WTC11 (cell line): Measurements from ENCODE around the gene FBXL13. TPM values are rescaled to one million over a fixed set of nuclear protein-coding genes. Genes with fewer than 3 reads are reported as not detected.

ENCODE experiments used
- ATAC-seq: fragments of 200-7000 bp; cut with Tn5 transposase; 2 replicates; pipeline ENCODE4 v1.10.0; 2021; ENCODE audit warnings: mild to moderate bottlenecking, moderate library complexity
- CTCF ChIA-PET: fragments of 300-600 bp; sonication (Branson Sonifier 250); formaldehyde crosslinking; loops from one replicate; lab custom pipeline; 2021; ENCODE audit warnings: antibody characterized with exemption; lab: Charles Lee
- POLR2A ChIA-PET: fragments of 350-600 bp; sonication (Branson Sonifier 250); formaldehyde crosslinking; loops from one replicate; lab custom pipeline; 2021; ENCODE audit warnings: antibody characterized with exemption; lab: Charles Lee
- DNase-seq: peaks from one replicate; pipeline ENCODE4 v3.0.0; 2021; ENCODE audit warnings: low spot score
- H3K27ac Mint-ChIP-seq: 2 replicates; pipeline ENCODE4 v1.8.0; 2021; ENCODE audit warnings: mixed read lengths
- H3K27me3 Mint-ChIP-seq: 2 replicates; pipeline ENCODE4 v1.8.0; 2021; ENCODE audit warnings: low read depth, mild to moderate bottlenecking, moderate library complexity, mixed read lengths
- H3K36me3 Mint-ChIP-seq: 2 replicates; pipeline ENCODE4 v1.8.0; 2021; ENCODE audit warnings: mixed read lengths
- H3K4me1 Mint-ChIP-seq: 2 replicates; pipeline ENCODE4 v1.8.0; 2022; ENCODE audit warnings: mixed read lengths
- H3K4me3 Mint-ChIP-seq: 2 replicates; pipeline ENCODE4 v1.8.0; 2021; ENCODE audit warnings: mild to moderate bottlenecking, moderate library complexity, mixed read lengths
- H3K9me3 Mint-ChIP-seq: 2 replicates; pipeline ENCODE4 v1.8.0; 2021; ENCODE audit warnings: mixed read lengths
- ELF4 ChIP-seq: sonication (generic); formaldehyde crosslinking; IDR thresholded peaks from 2 replicates; pipeline ENCODE4 v1.8.1; 2022; ENCODE audit warnings: low read depth, mild to moderate bottlenecking, moderate library complexity, missing genetic modification reagents
- EMX1 ChIP-seq: fragments of 250-450 bp; sonication (Bioruptor Pico); IDR thresholded peaks from 2 replicates; pipeline ENCODE4 v1.8.0; 2021; ENCODE audit warnings: mild to moderate bottlenecking
- ETV6 ChIP-seq: sonication (generic); formaldehyde crosslinking; IDR thresholded peaks from 2 replicates; pipeline ENCODE4 v1.8.1; 2022; ENCODE audit warnings: mild to moderate bottlenecking, missing genetic modification reagents
- MXD4 ChIP-seq: fragments of 250-450 bp; sonication (Bioruptor Pico); IDR thresholded peaks from 2 replicates; pipeline ENCODE4 v1.8.0; 2021; ENCODE audit warnings: mild to moderate bottlenecking, moderate library complexity, borderline replicate concordance
- NR1H2 ChIP-seq: sonication (generic); formaldehyde crosslinking; IDR thresholded peaks from 2 replicates; pipeline ENCODE4 v1.9.0; 2021; ENCODE audit warnings: mild to moderate bottlenecking, moderate library complexity, missing genetic modification reagents
- OVOL2 ChIP-seq: fragments of 250-450 bp; sonication (Bioruptor Pico); IDR thresholded peaks from 2 replicates; pipeline ENCODE4 v1.9.0; 2021; ENCODE audit warnings: mild to moderate bottlenecking, borderline replicate concordance
- PRRX2 ChIP-seq: fragments of 250-450 bp; sonication (Bioruptor Pico); IDR thresholded peaks from 2 replicates; pipeline ENCODE4 v1.8.0; 2021; ENCODE audit warnings: mild to moderate bottlenecking
- RELA ChIP-seq: sonication (generic); formaldehyde crosslinking; IDR thresholded peaks from 2 replicates; pipeline ENCODE4 v1.8.1; 2022; ENCODE audit warnings: missing genetic modification reagents, mild to moderate bottlenecking, borderline replicate concordance
- SOX15 ChIP-seq: fragments of 250-450 bp; sonication (Bioruptor Pico); IDR thresholded peaks from 2 replicates; pipeline ENCODE4 v1.9.0; 2021; ENCODE audit warnings: mild to moderate bottlenecking
- TEAD1 ChIP-seq: sonication (generic); formaldehyde crosslinking; IDR thresholded peaks from 2 replicates; pipeline ENCODE4 v1.8.0; 2022; ENCODE audit warnings: mild to moderate bottlenecking, missing genetic modification reagents
- TEAD4 ChIP-seq: sonication (generic); formaldehyde crosslinking; IDR thresholded peaks from 2 replicates; pipeline ENCODE4 v1.8.0; 2022; ENCODE audit warnings: mild to moderate bottlenecking, missing genetic modification reagents
- TP53 ChIP-seq: sonication (generic); formaldehyde crosslinking; IDR thresholded peaks from 2 replicates; pipeline ENCODE4 v1.8.1; 2023; ENCODE audit warnings: mild to moderate bottlenecking, missing genetic modification reagents
- ZNF219 ChIP-seq: sonication (generic); formaldehyde crosslinking; IDR thresholded peaks from 2 replicates; pipeline ENCODE4 v1.8.0; 2023; ENCODE audit warnings: missing genetic modification reagents, mild to moderate bottlenecking, borderline replicate concordance
- total RNA-seq: library from RNA; stranded (reverse); gene quantifications from 3 replicates; pipeline ENCODE4 v1.2.3, GENCODE V29; 2021
- TF ChIP-seq, protein P1 (sequence below): sonication (generic); formaldehyde crosslinking; IDR thresholded peaks from 2 replicates; pipeline ENCODE4 v1.8.0; 2022; ENCODE audit warnings: mild to moderate bottlenecking, missing genetic modification reagents
- TF ChIP-seq, protein P2 (sequence below): fragments of 250-450 bp; sonication (Bioruptor Pico); conservative IDR thresholded peaks from 2 replicates; pipeline ENCODE4 v1.9.0; 2021; ENCODE audit warnings: mild to moderate bottlenecking
- TF ChIP-seq, protein P3 (sequence below): sonication (generic); formaldehyde crosslinking; IDR thresholded peaks from 2 replicates; pipeline ENCODE4 v1.8.1; 2022; ENCODE audit warnings: mild to moderate bottlenecking, moderate library complexity, missing genetic modification reagents
- TF ChIP-seq, protein P4 (sequence below): sonication (generic); formaldehyde crosslinking; IDR thresholded peaks from 2 replicates; pipeline ENCODE4 v1.8.1; 2023; ENCODE audit warnings: mild to moderate bottlenecking, missing genetic modification reagents, moderate library complexity
- TF ChIP-seq, protein P5 (sequence below): fragments of 250-450 bp; sonication (Bioruptor Pico); IDR thresholded peaks from 2 replicates; pipeline ENCODE4 v1.9.0; 2021; ENCODE audit warnings: mild to moderate bottlenecking, borderline replicate concordance
- TF ChIP-seq, protein P6 (sequence below): fragments of 250-450 bp; sonication (Bioruptor Pico); IDR thresholded peaks from 2 replicates; pipeline ENCODE4 v1.9.0; 2021; ENCODE audit warnings: mild to moderate bottlenecking

Gene FBXL13
- total RNA-seq, 1 experiment from 2014 or later: 1.7 TPM

DNA sequence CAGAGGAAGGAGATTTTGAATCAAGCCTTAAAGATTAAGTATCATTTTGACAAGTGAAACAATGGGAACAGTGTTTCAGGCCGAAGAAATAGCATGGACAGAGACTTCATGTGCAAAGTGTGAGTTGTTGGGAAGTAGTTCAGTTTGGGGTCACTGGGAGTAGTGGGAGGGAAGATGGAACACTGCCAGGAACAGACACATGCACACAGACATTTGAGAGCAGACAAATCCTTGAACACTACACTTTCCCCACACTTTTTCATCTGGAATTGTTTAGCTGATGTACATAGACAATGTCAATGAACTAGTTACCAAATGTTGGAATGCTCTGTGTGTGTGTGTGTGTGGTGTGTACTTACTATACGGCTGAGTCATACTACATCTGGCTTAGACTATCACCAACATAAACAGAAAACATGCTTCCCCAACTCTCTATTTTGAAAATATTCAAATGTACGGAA lies 214.2 kb downstream of the FBXL13 start:
- TF ChIP-seq ETV6 (CRISPR knock-in tag) (no peak), TEAD4 (CRISPR knock-in tag) (no peak), ELF4 (CRISPR knock-in tag) (no peak), PRRX2 (CRISPR knock-in tag) (no peak), MXD4 (no peak), OVOL2 (no peak)
- TF ChIP-seq, protein P1, sequence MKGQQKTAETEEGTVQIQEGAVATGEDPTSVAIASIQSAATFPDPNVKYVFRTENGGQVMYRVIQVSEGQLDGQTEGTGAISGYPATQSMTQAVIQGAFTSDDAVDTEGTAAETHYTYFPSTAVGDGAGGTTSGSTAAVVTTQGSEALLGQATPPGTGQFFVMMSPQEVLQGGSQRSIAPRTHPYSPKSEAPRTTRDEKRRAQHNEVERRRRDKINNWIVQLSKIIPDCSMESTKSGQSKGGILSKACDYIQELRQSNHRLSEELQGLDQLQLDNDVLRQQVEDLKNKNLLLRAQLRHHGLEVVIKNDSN: no peak
- TF ChIP-seq, protein P2, sequence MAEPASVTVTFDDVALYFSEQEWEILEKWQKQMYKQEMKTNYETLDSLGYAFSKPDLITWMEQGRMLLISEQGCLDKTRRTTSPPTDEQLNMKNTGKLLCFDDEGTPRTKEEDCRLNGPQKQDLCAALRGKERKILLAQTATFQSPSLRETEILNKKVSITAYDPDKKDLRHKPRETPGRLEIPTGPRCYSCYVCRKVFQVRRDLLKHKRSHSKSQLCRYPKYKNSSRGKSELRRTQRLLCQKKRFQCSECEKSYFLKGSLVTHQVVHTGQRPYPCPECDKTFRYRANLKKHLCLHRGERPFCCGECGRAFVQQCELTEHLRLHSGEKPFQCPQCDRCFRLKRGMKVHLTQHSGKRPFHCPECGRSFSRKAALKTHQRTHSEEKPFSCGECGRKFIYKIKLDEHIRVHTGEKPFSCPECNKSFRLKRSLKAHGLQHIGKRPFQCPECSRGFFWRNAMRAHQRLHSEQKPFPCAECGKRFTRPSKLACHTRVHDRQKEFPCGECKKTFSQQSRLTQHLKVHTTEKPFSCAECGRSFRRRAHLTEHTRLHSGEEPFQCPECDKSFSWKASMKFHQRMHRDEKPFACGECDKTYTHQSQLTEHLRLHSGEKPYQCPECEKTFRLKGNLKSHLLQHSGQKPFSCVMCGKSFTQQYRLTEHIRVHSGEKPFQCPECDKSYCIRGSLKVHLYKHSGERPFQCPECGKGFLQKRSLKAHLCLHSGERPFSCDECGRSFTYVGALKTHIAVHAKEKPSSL (CRISPR knock-in tag): no peak
- TF ChIP-seq, protein P3, sequence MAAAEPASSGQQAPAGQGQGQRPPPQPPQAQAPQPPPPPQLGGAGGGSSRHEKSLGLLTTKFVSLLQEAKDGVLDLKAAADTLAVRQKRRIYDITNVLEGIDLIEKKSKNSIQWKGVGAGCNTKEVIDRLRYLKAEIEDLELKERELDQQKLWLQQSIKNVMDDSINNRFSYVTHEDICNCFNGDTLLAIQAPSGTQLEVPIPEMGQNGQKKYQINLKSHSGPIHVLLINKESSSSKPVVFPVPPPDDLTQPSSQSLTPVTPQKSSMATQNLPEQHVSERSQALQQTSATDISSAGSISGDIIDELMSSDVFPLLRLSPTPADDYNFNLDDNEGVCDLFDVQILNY (CRISPR knock-in tag): no peak
- TF ChIP-seq, protein P4, sequence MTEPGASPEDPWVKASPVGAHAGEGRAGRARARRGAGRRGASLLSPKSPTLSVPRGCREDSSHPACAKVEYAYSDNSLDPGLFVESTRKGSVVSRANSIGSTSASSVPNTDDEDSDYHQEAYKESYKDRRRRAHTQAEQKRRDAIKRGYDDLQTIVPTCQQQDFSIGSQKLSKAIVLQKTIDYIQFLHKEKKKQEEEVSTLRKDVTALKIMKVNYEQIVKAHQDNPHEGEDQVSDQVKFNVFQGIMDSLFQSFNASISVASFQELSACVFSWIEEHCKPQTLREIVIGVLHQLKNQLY (CRISPR knock-in tag): no peak

DNA sequence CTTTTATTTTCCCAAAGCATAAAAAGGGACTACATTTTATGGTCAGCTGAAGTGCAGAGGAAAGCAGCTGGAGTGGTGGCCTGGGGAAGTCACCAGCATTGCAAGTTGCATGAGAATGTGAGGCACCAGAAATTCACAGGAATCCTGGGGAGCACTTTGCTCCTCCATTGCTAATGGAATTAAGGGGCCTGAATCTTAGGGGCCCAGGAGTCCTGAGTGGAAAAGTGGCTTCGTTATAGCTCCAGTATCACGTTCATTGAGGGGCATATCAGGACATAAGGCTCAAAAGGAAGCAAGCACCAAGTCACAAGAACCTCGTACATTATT lies 214.8 kb downstream of the FBXL13 start:
- DNase-seq (no peak), ATAC-seq (no peak)
- Mint-ChIP-seq H3K27me3 (no peaks in the 10 kb centered on the region), H3K36me3 (no peaks in the 10 kb centered on the region), H3K4me3 (no peak overlapping the region), H3K4me1 (peaks cover 8% of the 10 kb centered on the region), H3K27ac (no peak overlapping the region), H3K9me3 (no peaks in the 10 kb centered on the region)
- ChIA-PET CTCF (no interaction called here), POLR2A (no interaction called here)
- TF ChIP-seq, protein P3 (CRISPR knock-in tag): no peak

More for the DNA sequence above, 214.2 kb downstream of the FBXL13 start:
- ATAC-seq: no peak
- ChIA-PET CTCF (no interaction called here), POLR2A (no interaction called here)
- H3K9me3 Mint-ChIP-seq: no peaks in the 10 kb centered on the region
- H3K4me3 Mint-ChIP-seq: no peak overlapping the region
- no peaks in the 10 kb centered on the region for H3K36me3 Mint-ChIP-seq
- H3K27me3 Mint-ChIP-seq: no peaks in the 10 kb centered on the region
- no peak overlapping the region for H3K27ac Mint-ChIP-seq
- no peak for DNase-seq
- peaks cover 8% of the 10 kb centered on the region for H3K4me1 Mint-ChIP-seq

DNA sequence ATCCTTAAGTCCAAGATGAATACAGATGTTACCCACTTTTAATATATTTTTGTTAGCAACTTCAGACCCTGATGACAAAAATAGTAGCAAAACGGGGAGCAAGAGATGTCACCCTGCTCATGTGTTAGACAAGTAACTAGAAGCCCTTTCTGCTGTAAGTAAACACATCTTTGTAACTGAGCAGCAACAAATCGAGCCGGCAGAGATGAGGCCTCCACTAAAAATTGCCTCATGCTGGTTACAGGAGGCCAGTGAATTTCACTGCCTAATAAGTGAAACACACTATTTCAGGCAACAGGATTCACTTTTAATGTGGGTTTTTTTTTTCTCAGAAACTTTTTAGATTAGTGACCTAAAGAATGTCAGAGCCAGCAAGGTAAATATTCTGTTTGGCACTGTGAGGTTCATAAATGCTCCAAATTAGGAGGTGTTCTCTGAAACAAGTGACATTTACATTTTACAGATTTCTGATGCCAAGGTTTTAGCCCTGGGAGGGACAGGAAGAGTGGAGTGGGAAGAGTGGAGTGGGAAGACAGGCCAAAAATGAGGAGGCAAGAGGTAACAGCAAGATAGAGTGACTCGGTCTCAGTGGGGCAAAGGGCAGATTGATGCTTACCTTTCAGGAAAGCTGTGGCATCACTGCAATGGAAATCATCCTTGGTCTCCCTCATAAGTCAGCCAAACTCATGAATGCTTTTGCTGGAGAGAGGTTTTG lies 215.4 kb downstream of the FBXL13 start:
- Mint-ChIP-seq H3K27me3 (no peaks in the 10 kb centered on the region), H3K4me1 (peaks cover 8% of the 10 kb centered on the region), H3K4me3 (no peak overlapping the region), H3K36me3 (no peaks in the 10 kb centered on the region), H3K9me3 (no peaks in the 10 kb centered on the region), H3K27ac (no peak overlapping the region)
- ATAC-seq: no peak
- no peak for DNase-seq
- no peak for TF ChIP-seq OVOL2
- TF ChIP-seq, protein P5, sequence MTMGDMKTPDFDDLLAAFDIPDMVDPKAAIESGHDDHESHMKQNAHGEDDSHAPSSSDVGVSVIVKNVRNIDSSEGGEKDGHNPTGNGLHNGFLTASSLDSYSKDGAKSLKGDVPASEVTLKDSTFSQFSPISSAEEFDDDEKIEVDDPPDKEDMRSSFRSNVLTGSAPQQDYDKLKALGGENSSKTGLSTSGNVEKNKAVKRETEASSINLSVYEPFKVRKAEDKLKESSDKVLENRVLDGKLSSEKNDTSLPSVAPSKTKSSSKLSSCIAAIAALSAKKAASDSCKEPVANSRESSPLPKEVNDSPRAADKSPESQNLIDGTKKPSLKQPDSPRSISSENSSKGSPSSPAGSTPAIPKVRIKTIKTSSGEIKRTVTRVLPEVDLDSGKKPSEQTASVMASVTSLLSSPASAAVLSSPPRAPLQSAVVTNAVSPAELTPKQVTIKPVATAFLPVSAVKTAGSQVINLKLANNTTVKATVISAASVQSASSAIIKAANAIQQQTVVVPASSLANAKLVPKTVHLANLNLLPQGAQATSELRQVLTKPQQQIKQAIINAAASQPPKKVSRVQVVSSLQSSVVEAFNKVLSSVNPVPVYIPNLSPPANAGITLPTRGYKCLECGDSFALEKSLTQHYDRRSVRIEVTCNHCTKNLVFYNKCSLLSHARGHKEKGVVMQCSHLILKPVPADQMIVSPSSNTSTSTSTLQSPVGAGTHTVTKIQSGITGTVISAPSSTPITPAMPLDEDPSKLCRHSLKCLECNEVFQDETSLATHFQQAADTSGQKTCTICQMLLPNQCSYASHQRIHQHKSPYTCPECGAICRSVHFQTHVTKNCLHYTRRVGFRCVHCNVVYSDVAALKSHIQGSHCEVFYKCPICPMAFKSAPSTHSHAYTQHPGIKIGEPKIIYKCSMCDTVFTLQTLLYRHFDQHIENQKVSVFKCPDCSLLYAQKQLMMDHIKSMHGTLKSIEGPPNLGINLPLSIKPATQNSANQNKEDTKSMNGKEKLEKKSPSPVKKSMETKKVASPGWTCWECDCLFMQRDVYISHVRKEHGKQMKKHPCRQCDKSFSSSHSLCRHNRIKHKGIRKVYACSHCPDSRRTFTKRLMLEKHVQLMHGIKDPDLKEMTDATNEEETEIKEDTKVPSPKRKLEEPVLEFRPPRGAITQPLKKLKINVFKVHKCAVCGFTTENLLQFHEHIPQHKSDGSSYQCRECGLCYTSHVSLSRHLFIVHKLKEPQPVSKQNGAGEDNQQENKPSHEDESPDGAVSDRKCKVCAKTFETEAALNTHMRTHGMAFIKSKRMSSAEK: no peak
- TF ChIP-seq TEAD1: no peak
- no peak for TF ChIP-seq NR1H2 (CRISPR knock-in tag)
- TF ChIP-seq, protein P6, sequence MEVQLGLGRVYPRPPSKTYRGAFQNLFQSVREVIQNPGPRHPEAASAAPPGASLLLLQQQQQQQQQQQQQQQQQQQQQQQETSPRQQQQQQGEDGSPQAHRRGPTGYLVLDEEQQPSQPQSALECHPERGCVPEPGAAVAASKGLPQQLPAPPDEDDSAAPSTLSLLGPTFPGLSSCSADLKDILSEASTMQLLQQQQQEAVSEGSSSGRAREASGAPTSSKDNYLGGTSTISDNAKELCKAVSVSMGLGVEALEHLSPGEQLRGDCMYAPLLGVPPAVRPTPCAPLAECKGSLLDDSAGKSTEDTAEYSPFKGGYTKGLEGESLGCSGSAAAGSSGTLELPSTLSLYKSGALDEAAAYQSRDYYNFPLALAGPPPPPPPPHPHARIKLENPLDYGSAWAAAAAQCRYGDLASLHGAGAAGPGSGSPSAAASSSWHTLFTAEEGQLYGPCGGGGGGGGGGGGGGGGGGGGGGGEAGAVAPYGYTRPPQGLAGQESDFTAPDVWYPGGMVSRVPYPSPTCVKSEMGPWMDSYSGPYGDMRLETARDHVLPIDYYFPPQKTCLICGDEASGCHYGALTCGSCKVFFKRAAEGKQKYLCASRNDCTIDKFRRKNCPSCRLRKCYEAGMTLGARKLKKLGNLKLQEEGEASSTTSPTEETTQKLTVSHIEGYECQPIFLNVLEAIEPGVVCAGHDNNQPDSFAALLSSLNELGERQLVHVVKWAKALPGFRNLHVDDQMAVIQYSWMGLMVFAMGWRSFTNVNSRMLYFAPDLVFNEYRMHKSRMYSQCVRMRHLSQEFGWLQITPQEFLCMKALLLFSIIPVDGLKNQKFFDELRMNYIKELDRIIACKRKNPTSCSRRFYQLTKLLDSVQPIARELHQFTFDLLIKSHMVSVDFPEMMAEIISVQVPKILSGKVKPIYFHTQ (CRISPR knock-in tag): no peak
- no peak for TF ChIP-seq ZNF219
- no peak for TF ChIP-seq RELA (CRISPR knock-in tag)
- no peak for TF ChIP-seq SOX15 (CRISPR knock-in tag)
- no peak for TF ChIP-seq EMX1 (CRISPR knock-in tag)
- no peak for TF ChIP-seq TP53 (CRISPR knock-in tag)
- no peak for TF ChIP-seq ELF4 (CRISPR knock-in tag)
- POLR2A ChIA-PET: no interaction called here
- CTCF ChIA-PET: no interaction called here
